Activated CD4-positive, alpha-beta T cell treated with anti-CD3 and anti-CD28 coated beads, Interleukin-2, amount 10 ng/mL, durations not matched to agents 7 days and 5 days (primary cell): ENCODE measurements around the gene CYB5B. TPM values are rescaled to one million over a fixed set of nuclear protein-coding genes. Genes with fewer than 3 reads are reported as not detected.

Source experiments
- CTCF ChIA-PET: fragments of 350-600 bp; sonication (Branson Sonifier 250); formaldehyde crosslinking; loops from one replicate; lab custom pipeline; 2021; ENCODE audit warnings: antibody characterized with exemption; lab: Charles Lee
- POLR2A ChIA-PET: fragments of 350-600 bp; sonication (Branson Sonifier 250); formaldehyde crosslinking; loops from one replicate; lab custom pipeline; 2021; ENCODE audit warnings: antibody characterized with exemption; lab: Charles Lee
- DNase-seq: peaks from one replicate; pipeline ENCODE4 v3.0.0-alpha.2; 2020
- H3K27ac Mint-ChIP-seq: one replicate; pipeline ENCODE4 v1.8.0; 2021; ENCODE audit warnings: mild to moderate bottlenecking, moderate library complexity, mixed read lengths
- H3K27me3 Mint-ChIP-seq: one replicate; pipeline ENCODE4 v1.8.0; 2021; ENCODE audit warnings: mixed read lengths
- H3K36me3 Mint-ChIP-seq: one replicate; pipeline ENCODE4 v1.8.0; 2021; ENCODE audit warnings: low read depth, mixed read lengths
- H3K4me1 Mint-ChIP-seq: one replicate; pipeline ENCODE4 v1.8.0; 2021; ENCODE audit warnings: mixed read lengths
- H3K4me3 Mint-ChIP-seq: one replicate; pipeline ENCODE4 v1.8.0; 2021; ENCODE audit warnings: mild to moderate bottlenecking, moderate library complexity, mixed read lengths
- H3K9me3 Mint-ChIP-seq: one replicate; pipeline ENCODE4 v1.8.0; 2021; ENCODE audit warnings: mixed read lengths
- total RNA-seq, 2 experiments: library from RNA; stranded (reverse); gene quantifications; one replicate each; pipeline ENCODE4 v1.2.3, GENCODE V29; 2021

Gene CYB5B, protein sequence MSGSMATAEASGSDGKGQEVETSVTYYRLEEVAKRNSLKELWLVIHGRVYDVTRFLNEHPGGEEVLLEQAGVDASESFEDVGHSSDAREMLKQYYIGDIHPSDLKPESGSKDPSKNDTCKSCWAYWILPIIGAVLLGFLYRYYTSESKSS
- 100 to 1,000 TPM; 157 to 178 TPM for total RNA-seq

DNA sequence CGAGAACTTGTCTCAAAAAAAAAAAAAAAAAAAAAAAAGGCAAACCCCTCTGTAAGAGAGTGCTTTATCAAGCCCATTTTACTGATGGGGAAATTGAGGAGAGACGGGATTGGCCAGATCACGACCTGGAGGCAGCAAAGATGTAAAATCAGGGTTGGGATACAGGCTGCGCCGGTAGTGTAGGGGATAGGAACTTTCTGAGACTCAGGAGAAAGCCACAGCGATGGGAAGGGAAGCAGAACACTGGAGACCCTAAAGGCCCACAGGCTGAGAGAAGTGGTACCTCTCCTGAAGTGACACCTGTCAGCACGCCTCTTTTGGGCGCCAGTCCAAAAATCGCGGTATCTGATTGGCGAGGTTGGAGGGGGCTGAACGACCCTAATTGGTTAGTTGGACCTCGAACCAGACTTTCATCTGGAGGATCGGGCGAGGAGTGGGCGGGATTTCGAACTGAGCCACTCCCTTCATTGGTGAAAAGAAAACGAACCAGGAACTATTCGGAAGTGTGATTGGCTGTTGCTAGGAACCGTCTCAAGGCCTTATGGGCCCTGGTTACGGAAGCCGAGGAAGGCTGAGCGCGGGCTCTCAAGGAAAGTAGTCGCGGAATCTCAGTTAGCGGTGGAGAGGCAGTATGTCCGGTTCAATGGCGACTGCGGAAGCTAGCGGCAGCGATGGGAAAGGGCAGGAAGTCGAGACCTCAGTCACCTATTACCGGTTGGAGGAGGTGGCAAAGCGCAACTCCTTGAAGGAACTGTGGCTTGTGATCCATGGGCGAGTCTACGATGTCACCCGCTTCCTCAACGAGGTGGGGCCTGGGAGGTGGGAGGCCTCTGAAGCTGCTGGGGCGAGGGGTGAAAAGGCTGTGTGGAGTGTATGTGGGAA is at the start of gene CYB5B:
Gene CYB5B (plus strand): TSS at position 567 of the 882 bp plus-strand sequence. CDS start 65 bp downstream, at position 632.
- peak; percentile 98 for DNase-seq
- POLR2A ChIA-PET: interaction anchor here (0.6 kb wide), 3 partner anchors 12 to 140 kb away, joined by 4 to 7 read pairs (median 6); no protein-coding TSS in a partner anchor
- H3K27ac Mint-ChIP-seq: peak within 1 kb of the TSS; percentile 91
- H3K4me1 Mint-ChIP-seq: peaks cover 40% of the 10 kb centered on the region
- peaks cover 9% of the 10 kb centered on the region for H3K9me3 Mint-ChIP-seq
- H3K4me3 Mint-ChIP-seq: peak within 1 kb of the TSS; percentile 85
- no peaks in the 10 kb centered on the region for H3K27me3 Mint-ChIP-seq
- CTCF ChIA-PET: interaction anchor here (0.6 to 2.0 kb wide), 4 partner anchors 15 to 330 kb away, joined by 3 to 6 read pairs (median 4); no protein-coding TSS in a partner anchor
- peaks cover 27% of the 10 kb centered on the region for H3K36me3 Mint-ChIP-seq

DNA sequence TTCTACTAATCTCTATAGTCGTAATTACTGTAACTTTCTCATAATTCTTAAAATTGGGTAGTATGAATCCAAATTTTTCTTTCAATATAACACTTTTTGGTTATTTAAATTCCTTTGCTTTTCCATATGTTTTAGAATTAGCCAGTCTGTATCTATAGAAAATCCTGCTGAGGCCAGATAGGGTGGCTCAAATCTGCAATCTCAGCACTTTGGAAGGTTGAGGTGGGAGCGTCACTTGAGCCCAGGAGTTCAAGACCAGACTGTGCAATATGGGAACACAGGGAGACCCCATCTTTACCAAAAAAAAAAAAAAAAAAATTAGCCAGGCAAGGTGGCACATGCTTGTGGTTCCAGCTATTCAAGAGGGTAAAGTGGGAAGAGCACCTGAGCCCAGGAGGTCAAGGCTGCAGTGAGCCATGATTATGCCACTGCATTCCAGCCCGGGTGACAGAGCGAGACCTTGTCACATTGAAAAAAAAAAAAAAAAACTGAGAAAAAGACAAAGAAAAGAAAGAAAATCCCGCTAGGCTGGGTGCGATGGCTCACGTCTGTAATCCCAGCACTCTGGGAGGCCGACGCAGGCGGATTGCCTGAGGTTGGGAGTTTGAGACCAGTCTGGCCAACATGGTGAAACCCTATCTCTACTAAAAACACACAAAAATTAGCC is 47.9 kb upstream of the CYB5B start:
- H3K36me3 Mint-ChIP-seq: peaks cover 32% of the 10 kb centered on the region
- POLR2A ChIA-PET: no interaction called here

DNA sequence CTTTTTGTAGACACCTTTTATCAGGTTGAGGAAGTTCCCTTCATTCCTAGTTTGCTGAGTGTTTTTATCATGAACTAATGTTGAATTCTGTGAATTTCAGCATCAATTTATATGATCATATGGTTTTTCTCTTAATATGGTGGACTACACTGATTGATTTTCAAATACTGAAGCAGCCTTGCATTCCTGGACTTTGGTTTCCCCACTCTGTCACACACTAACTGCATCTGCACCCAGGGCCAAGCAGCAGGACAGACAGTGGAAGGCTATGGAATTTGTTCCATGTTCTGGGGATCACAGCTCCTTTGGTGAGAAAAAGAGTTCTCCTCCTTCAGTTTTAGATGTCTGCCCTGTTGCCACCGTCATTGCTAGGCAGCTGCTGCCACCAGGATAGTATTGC is 46.4 kb upstream of the CYB5B start:
- peaks cover 36% of the 10 kb centered on the region for H3K36me3 Mint-ChIP-seq
- H3K27me3 Mint-ChIP-seq: no peaks in the 10 kb centered on the region
- ChIA-PET POLR2A (interaction anchor here (0.7 kb wide), 1 partner anchor 230 kb away, joined by 4 read pairs; no protein-coding TSS in a partner anchor), CTCF (interaction anchor here (0.7 to 1.2 kb wide), 3 partner anchors 10 to 174 kb away, joined by 3 to 4 read pairs (median 3); no protein-coding TSS in a partner anchor)
- H3K4me1 Mint-ChIP-seq: peaks cover 24% of the 10 kb centered on the region
- H3K9me3 Mint-ChIP-seq: no peaks in the 10 kb centered on the region
- DNase-seq: no peak
- H3K4me3 Mint-ChIP-seq: no peak overlapping the region
- no peak overlapping the region for H3K27ac Mint-ChIP-seq

More for the DNA sequence above, 47.9 kb upstream of the CYB5B start:
- CTCF ChIA-PET: interaction anchor here (0.7 to 1.4 kb wide), 3 partner anchors 9 to 30 kb away, joined by 3 to 6 read pairs (median 5); partner anchors contain the start of gene TERF2
- Mint-ChIP-seq H3K27ac (no peak overlapping the region), H3K9me3 (no peaks in the 10 kb centered on the region), H3K27me3 (no peaks in the 10 kb centered on the region), H3K4me3 (no peak overlapping the region), H3K4me1 (peaks cover 14% of the 10 kb centered on the region)
- no peak for DNase-seq

DNA sequence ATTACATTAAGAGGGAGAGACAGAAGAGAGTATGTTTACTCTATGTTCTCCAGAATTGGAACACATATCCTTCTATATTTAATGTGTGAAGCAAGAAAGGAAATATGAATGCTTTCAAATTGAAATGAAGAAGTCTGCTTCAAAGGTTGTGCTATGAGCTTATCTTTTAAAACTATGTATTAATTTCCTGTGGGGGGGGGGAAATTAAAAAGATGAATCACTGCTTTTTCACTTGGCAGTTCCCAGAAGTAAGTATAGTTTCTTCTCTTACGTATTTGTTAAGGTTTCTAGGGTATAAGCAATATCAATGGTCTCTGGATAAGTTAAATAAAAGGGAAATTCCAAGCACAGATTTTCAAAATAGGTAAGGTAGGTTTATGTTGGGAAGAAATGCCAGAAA is 45.7 kb upstream of the CYB5B start:
- Mint-ChIP-seq H3K4me3 (no peak overlapping the region), H3K27me3 (no peaks in the 10 kb centered on the region), H3K4me1 (peaks cover 28% of the 10 kb centered on the region), H3K9me3 (no peaks in the 10 kb centered on the region), H3K27ac (no peak overlapping the region), H3K36me3 (peaks cover 37% of the 10 kb centered on the region)
- DNase-seq: no peak
- CTCF ChIA-PET: interaction anchor here (0.7 to 1.2 kb wide), 3 partner anchors 9 to 173 kb away, joined by 3 to 4 read pairs (median 3); no protein-coding TSS in a partner anchor
- POLR2A ChIA-PET: interaction anchor here (0.7 kb wide), 1 partner anchor 231 kb away, joined by 4 read pairs; no protein-coding TSS in a partner anchor

DNA sequence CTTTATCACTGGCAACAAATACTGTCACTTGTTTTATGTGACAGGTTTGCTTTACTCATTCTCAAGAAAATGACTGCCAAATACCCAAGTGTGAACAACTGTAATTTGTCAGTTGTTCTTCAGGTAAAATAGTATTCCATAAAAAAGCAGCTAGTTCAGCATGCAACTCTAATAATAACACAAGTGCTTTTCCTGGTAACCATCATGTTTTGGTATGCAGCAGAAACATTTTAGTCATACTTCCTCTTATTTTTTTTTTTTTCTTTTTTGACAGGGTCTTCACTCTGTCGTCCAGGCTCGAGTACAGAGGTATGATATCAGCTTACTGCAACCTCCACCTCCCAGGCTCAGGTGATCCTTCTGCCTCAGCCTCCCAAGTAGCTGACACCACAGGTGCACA is 43.2 kb upstream of the CYB5B start:
- ChIA-PET CTCF (interaction anchor here (0.6 to 0.7 kb wide), 2 partner anchors 64 to 888 kb away, joined by 3 read pairs; no protein-coding TSS in a partner anchor), POLR2A (no interaction called here)
- Mint-ChIP-seq H3K4me3 (no peak overlapping the region), H3K27me3 (no peaks in the 10 kb centered on the region), H3K9me3 (no peaks in the 10 kb centered on the region), H3K36me3 (peaks cover 48% of the 10 kb centered on the region), H3K27ac (no peak overlapping the region), H3K4me1 (peaks cover 40% of the 10 kb centered on the region)
- no peak for DNase-seq

DNA sequence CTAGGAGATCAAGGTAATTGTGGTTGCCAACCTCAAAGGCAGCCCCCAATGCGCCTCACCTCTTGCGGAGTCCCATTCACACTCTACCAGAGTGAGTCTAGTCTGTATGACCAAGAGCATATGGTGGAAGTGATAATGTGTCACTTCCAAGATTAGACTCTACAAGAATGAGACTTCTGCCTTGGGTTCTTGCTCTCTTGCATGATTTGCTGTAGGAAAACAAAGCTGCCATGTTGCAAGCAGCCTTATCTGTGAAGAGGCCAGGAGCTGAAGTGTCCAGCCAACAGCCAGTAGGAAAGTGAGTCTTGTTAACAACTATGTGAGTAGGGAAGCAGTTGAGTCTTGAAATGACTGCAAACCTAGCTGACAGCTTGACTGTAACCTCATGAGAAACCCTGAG is 42.0 kb upstream of the CYB5B start:
- ChIA-PET POLR2A (no interaction called here), CTCF (no interaction called here)
- Mint-ChIP-seq H3K27ac (no peak overlapping the region), H3K27me3 (no peaks in the 10 kb centered on the region), H3K9me3 (no peaks in the 10 kb centered on the region), H3K4me1 (peaks cover 40% of the 10 kb centered on the region), H3K4me3 (no peak overlapping the region), H3K36me3 (peaks cover 48% of the 10 kb centered on the region)
- no peak for DNase-seq

DNA sequence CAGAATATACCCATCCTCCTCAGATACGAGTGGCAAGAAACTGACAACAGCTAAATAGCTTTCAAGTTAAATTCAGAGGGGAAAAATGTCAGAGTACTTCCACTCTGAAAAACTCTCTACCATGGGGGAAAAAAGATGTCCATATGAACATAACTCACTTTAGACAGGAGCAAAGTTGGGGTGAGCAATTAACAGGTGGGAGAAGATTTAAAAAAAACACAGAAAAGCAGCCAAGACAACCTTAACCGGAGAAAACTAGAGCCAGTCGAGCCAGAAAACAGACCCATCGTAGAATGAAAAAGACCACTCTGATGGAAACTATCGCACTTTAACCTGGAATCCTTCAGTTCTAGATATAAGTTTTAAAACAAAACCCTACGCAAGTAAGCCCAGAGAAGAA is 39.4 kb upstream of the CYB5B start:
- Mint-ChIP-seq H3K27me3 (no peaks in the 10 kb centered on the region), H3K4me3 (peak overlapping the region; percentile 82), H3K4me1 (peaks cover 34% of the 10 kb centered on the region), H3K36me3 (peaks cover 36% of the 10 kb centered on the region), H3K27ac (peak overlapping the region; percentile 95), H3K9me3 (no peaks in the 10 kb centered on the region)
- CTCF ChIA-PET: interaction anchor here (0.8 to 3.9 kb wide), 3 partner anchors 11 to 58 kb away, joined by 3 to 20 read pairs (median 3); no protein-coding TSS in a partner anchor
- POLR2A ChIA-PET: no interaction called here
- no peak for DNase-seq

DNA sequence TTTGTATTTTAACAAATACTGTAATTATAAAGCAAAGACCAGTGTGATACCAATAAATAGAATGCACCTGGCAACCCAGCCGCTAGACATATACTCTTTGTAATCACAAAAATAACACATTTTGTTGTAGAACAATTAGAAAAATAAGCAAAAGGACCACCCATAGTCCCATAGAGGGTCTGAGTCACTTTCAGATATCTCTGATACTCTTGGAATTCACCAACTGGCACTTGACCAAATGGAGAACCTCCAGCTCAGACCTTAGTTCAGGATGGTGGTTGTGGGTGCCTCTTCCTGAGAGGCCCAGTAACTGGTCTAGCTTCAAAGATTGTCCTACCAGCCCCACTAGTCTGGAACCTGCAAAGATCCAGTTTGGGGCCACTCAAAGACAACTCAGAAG is 37.8 kb upstream of the CYB5B start:
- H3K27me3 Mint-ChIP-seq: no peaks in the 10 kb centered on the region
- peak overlapping the region; percentile 82 for H3K4me3 Mint-ChIP-seq
- H3K27ac Mint-ChIP-seq: peak overlapping the region; percentile 93
- DNase-seq: no peak
- H3K4me1 Mint-ChIP-seq: peaks cover 33% of the 10 kb centered on the region
- ChIA-PET POLR2A (interaction anchor here (0.6 kb wide), 1 partner anchor 37 kb away, joined by 12 read pairs; no protein-coding TSS in a partner anchor), CTCF (interaction anchor here (0.6 to 3.9 kb wide), 2 partner anchors 9 to 189 kb away, joined by 3 to 20 read pairs; no protein-coding TSS in a partner anchor)
- peaks cover 30% of the 10 kb centered on the region for H3K36me3 Mint-ChIP-seq
- H3K9me3 Mint-ChIP-seq: no peaks in the 10 kb centered on the region

DNA sequence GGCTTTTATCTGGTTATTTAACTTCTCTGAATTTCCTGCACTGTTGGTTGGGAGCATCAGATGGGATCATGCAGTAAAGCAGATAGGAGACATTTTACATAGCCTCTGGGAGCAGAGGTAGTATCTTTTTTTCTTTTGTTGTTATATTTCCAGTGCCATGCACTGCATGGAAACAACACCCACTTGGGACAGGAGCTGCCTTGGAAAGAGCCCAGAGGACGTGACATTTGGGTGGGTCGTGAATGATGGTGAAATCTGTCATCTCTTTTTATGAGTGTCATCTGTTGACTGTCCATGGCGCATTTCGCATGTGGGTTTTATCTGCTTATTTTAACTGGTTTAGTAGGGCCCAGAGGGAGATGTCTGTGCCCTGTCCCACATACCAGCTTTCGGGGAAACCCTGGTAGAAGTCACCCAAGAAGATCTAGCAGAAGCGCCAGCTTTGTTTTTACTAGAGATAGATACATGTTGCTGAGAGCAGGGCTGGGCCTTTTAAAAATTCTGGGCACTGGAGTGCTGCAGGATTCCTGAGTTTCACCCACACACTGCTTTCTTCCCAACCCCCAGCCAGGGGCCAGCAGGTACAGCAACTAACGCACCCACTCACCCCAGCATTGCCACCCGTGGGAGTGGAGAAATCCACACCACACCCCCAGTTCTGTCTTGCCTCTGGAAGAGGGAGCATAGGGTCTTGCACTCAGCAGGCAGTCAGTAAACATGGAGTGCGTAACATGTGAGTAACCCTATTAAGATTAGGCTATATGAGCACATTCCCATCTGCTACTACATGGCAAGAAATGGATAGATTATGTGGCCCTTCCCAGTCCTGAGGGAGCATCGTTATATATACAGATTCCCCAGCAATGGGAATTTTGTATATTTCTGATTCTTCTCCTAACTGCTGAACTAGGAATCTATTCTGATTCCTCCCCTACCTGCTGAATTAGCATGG is 30.2 kb upstream of the CYB5B start:
- H3K9me3 Mint-ChIP-seq: no peaks in the 10 kb centered on the region
- peaks cover 13% of the 10 kb centered on the region for H3K4me1 Mint-ChIP-seq
- POLR2A ChIA-PET: no interaction called here
- no peaks in the 10 kb centered on the region for H3K36me3 Mint-ChIP-seq
- no peak overlapping the region for H3K27ac Mint-ChIP-seq
- no peak for DNase-seq
- CTCF ChIA-PET: interaction anchor here (1.1 to 3.0 kb wide), 4 partner anchors 8 to 50 kb away, joined by 3 to 20 read pairs (median 4); partner anchors contain the start of gene TERF2
- H3K4me3 Mint-ChIP-seq: no peak overlapping the region
- no peaks in the 10 kb centered on the region for H3K27me3 Mint-ChIP-seq

DNA sequence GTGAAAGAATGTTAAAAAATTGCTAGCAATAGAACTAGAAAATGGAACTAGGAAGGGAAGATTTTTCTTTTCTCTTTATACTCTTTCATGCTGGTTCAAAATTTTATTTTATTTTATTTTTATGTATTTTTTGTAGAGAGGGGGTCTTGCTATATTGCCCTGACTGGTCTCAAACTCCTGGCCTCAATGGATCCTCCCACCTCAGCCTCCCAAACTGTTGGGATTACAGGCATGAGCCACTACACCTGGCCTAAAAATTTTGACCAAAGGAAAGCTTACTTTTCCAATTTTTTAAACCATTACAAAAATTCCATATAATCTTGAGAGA is 28.6 kb upstream of the CYB5B start:
- H3K27ac Mint-ChIP-seq: no peak overlapping the region
- H3K4me1 Mint-ChIP-seq: peaks cover 13% of the 10 kb centered on the region
- POLR2A ChIA-PET: no interaction called here
- no peaks in the 10 kb centered on the region for H3K36me3 Mint-ChIP-seq
- no peaks in the 10 kb centered on the region for H3K27me3 Mint-ChIP-seq
- no peak for DNase-seq
- CTCF ChIA-PET: interaction anchor here (0.5 to 3.0 kb wide), 15 partner anchors 9 to 535 kb away, joined by 3 to 20 read pairs (median 4); partner anchors contain the start of genes CYB5B, NOB1 and TERF2
- H3K9me3 Mint-ChIP-seq: no peaks in the 10 kb centered on the region
- H3K4me3 Mint-ChIP-seq: no peak overlapping the region
